HAP-1 (cell line): ENCODE results near the gene PCDHGB2.
"Not testable (repeated sequence)": the region's sequence is repeated elsewhere in the genome, so short reads cannot be mapped to it uniquely, and the experiment has no call there.

Source experiments
- DNase-seq, 2 experiments: peaks; one replicate each; pipeline ENCODE4 v3.0.0-alpha.2; 2016 to 2020; ENCODE audit warnings: low spot score in 2 of 2
- H3K27me3 ChIP-seq: fragments of 250-450 bp; sonication (Bioruptor Pico); 2 replicates; pipeline ENCODE4 v1.5.1; 2020; ENCODE audit warnings: low read depth, mild to moderate bottlenecking, moderate library complexity
- H3K36me3 ChIP-seq: fragments of 250-450 bp; sonication (Bioruptor Pico); replicated peaks from 2 replicates; pipeline ENCODE4 v1.5.1; 2020; ENCODE audit warnings: mild to moderate bottlenecking
- H3K4me1 ChIP-seq: fragments of 250-450 bp; sonication (Bioruptor Pico); 2 replicates; pipeline ENCODE4 v1.5.1; 2020; ENCODE audit warnings: mild to moderate bottlenecking
- H3K4me3 ChIP-seq: fragments of 250-450 bp; sonication (Bioruptor Pico); 2 replicates; pipeline ENCODE4 v1.5.1; 2020; ENCODE audit warnings: mild to moderate bottlenecking, moderate library complexity
- H3K9me3 ChIP-seq: fragments of 250-450 bp; sonication (Bioruptor Pico); 2 replicates; pipeline ENCODE4 v1.5.1; 2020; ENCODE audit warnings: mild to moderate bottlenecking, moderate library complexity
- in situ Hi-C: fragments of 300-500 bp; cut with MboI; formaldehyde crosslinking; loops from 3 replicates; pipeline ENCODE4 v1.14.3; 2020; ENCODE audit warnings: low sequenced_read_pairs, inconsistent platforms, mixed read lengths

The PCDHGB2 gene

GRCh38 chr5:141359790-141360426 lies at the start of gene PCDHGB2:
Gene PCDHGB2, plus strand, starts transcription at chr5:141359994. Its CDS starts 142 bp downstream, at chr5:141360136.
- no peak within 1 kb of the TSS for H3K4me3 ChIP-seq
- in situ Hi-C loops: loop anchor here (10.0 kb wide), 1 partner anchor 205 kb away; no protein-coding TSS in a partner anchor
- no peaks in the 10 kb centered on the region for H3K4me1 ChIP-seq
- no peaks in the 10 kb centered on the region for H3K36me3 ChIP-seq
- H3K27me3 ChIP-seq: no peaks in the 10 kb centered on the region
- 0 out of 2 replicates have a peak, but pooled peaks cover 3% of the 10 kb centered on the region for H3K9me3 ChIP-seq
- DNase-seq: peak; percentile 27 to 29

DNA sequence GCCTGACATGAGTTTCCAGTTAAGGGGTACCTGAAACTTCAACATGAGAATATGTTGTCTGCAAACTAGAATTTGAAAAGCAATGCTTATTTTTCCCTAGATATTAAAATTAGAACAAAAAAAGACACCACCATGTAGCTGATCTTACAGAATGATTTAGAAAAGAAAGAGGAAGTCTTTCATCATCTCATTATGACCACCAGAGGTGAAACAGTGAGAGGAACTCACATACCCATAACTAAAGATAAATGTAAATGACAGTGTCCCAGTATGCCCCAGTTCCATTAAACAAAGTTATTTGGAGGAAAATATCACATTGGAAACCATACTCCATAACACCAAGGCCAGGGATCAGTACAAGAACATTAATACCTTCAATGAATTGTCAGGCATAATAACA lies 46.1 kb upstream of the PCDHGB2 start:
- in situ Hi-C loops: no loop called here

DNA sequence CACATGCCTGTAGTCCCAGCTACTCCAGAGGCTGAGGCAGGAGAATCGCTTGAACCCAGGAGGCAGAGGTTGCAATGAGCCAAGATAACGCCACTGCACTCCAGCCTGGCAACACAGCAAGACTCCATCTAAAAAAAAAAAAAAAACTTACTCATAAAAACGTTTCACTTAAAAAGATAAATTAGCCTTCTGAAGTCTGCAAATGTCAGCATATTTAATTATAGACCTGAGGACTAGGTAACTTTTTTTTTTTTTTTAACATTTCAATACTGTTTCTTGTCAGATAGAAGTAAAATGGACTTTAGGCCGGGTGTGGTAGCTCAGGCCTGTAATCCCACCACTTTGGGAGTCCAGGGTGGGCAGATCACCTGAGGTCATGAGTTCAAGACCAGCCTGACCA lies 42.8 kb upstream of the PCDHGB2 start:
- not testable (repeated sequence) for DNase-seq, H3K4me3 ChIP-seq

More for the DNA sequence above, 46.1 kb upstream of the PCDHGB2 start:
- no peak for DNase-seq
- Histone ChIP-seq H3K27me3 (no peaks in the 10 kb centered on the region), H3K4me1 (no peaks in the 10 kb centered on the region), H3K36me3 (no peaks in the 10 kb centered on the region; the same call in 1 of the 2 replicates), H3K9me3 (peaks cover 3% of the 10 kb centered on the region), H3K4me3 (no peak overlapping the region)

DNA sequence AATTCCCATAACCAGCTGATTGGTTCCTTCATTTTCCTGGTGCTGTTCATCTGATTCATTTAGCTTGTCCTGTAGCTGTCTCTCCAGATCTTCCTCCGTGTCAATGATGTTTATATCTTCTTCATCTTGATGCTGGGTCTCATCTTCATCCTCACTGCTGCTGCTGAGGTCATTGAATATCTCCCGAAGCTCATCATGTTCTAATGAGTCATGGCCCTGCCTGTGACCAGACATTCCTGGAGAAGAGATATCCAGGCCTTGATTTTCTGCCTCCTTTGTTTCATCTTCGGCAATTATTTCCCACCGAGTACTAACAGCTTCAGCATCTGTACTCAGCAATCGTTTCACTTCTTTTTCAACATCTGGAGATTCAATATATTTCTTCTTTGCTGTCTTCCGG lies 40.6 kb upstream of the PCDHGB2 start:
- Histone ChIP-seq H3K4me1 (no peaks in the 10 kb centered on the region; the same call in 1 of the 2 replicates), H3K36me3 (peaks cover 9% of the 10 kb centered on the region)
- in situ Hi-C loops: no loop called here

More for the DNA sequence above, 42.8 kb upstream of the PCDHGB2 start:
- H3K4me1 ChIP-seq, H3K27me3 ChIP-seq, in situ Hi-C loops, H3K36me3 ChIP-seq: not testable (repeated sequence)
- H3K9me3 ChIP-seq: peaks cover 14% of the 10 kb centered on the region

GRCh38 chr5:141319699-141320098 lies 40.1 kb upstream of the PCDHGB2 start:
- peaks cover 14% of the 10 kb centered on the region for H3K9me3 ChIP-seq
- no peaks in the 10 kb centered on the region for H3K27me3 ChIP-seq
- no peaks in the 10 kb centered on the region; the same call in 1 of the 2 replicates for H3K4me1 ChIP-seq
- H3K4me3 ChIP-seq: peak overlapping the region; percentile 90
- in situ Hi-C loops: no loop called here
- H3K36me3 ChIP-seq: peaks cover 9% of the 10 kb centered on the region
- no peak for DNase-seq

More for the DNA sequence above, 40.6 kb upstream of the PCDHGB2 start:
- H3K27me3 ChIP-seq: no peaks in the 10 kb centered on the region
- DNase-seq: no peak
- no peak overlapping the region for H3K4me3 ChIP-seq
- peaks cover 14% of the 10 kb centered on the region for H3K9me3 ChIP-seq

GRCh38 chr5:141320225-141321169 lies 39.3 kb upstream of the PCDHGB2 start, which contains the start of gene TAF7:
Gene TAF7, minus strand, starts transcription at chr5:141320784. Its CDS starts 740 bp downstream, at chr5:141320044.
- peak; percentile 82 to 92 for DNase-seq
- Histone ChIP-seq H3K4me1 (no peaks in the 10 kb centered on the region; the same call in 1 of the 2 replicates), H3K9me3 (peaks cover 14% of the 10 kb centered on the region), H3K36me3 (peaks cover 9% of the 10 kb centered on the region), H3K4me3 (peak within 1 kb of the TSS; percentile 90), H3K27me3 (no peaks in the 10 kb centered on the region)
- in situ Hi-C loops: no loop called here

GRCh38 chr5:141322261-141322660 lies 37.5 kb upstream of the PCDHGB2 start:
- Histone ChIP-seq H3K9me3 (peaks cover 14% of the 10 kb centered on the region), H3K4me3 (no peak overlapping the region), H3K4me1 (no peaks in the 10 kb centered on the region; the same call in 1 of the 2 replicates), H3K27me3 (no peaks in the 10 kb centered on the region), H3K36me3 (peaks cover 9% of the 10 kb centered on the region)
- no peak for DNase-seq
- in situ Hi-C loops: no loop called here

DNA sequence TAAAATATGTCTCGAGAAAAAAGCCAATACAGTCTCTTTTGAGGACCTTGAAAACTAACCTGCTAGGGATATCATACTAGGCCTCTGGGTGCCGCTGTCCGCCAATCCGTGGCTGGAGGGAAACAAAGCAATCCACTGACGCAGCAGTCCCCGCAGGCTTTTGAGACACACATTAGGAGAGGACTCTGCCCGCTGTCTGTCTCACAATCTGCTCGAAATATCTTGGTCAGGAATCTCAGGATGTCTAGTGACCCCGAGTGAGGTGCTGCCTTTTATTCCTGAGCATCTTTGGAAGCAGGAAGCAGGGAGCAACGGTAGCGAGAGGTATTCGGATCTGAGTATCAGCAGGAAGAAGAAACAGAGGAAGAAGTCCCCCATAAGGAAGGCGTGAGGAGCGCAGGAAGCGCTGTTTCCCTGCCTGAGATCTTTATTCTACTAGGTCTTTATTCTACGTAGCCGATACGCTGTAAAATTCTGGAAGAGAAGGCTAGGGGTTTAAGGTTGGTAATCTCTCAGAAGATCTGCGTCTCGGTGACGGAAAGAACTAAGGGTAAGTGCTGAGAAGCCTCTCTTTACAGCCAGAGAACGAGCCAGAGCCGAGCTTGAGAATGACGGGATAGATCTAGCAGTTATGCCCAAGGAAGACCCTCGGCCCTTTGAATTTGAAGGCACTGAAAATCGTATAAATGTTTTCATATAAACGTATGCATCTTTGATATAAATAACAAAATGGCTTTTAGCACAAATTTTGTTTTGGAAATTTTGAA lies 33.5 kb upstream of the PCDHGB2 start:
- in situ Hi-C loops: no loop called here
- H3K36me3 ChIP-seq: no peaks in the 10 kb centered on the region
- no peak for DNase-seq
- H3K27me3 ChIP-seq: no peaks in the 10 kb centered on the region
- H3K4me3 ChIP-seq: no peak overlapping the region
- H3K4me1 ChIP-seq: no peaks in the 10 kb centered on the region; the same call in 1 of the 2 replicates
- H3K9me3 ChIP-seq: no peaks in the 10 kb centered on the region

- Histone ChIP-seq H3K4me3 (no peak overlapping the region), H3K4me1 (no peaks in the 10 kb centered on the region), H3K36me3 (no peaks in the 10 kb centered on the region), H3K9me3 (no peaks in the 10 kb centered on the region), H3K27me3 (no peaks in the 10 kb centered on the region)
- in situ Hi-C loops: no loop called here
- DNase-seq: no peak
Observed at GRCh38 chr5:141328231-141328630, 31.6 kb upstream of the PCDHGB2 start.

- in situ Hi-C loops: no loop called here
- Histone ChIP-seq H3K9me3 (no peaks in the 10 kb centered on the region), H3K27me3 (no peaks in the 10 kb centered on the region), H3K4me1 (no peaks in the 10 kb centered on the region), H3K36me3 (no peaks in the 10 kb centered on the region), H3K4me3 (no peak within 1 kb of the TSS)
- DNase-seq: peak; percentile 31 to 66
Observed at GRCh38 chr5:141330299-141331080, 29.3 kb upstream of the PCDHGB2 start, which contains the start of gene PCDHGA1. Gene PCDHGA1, plus strand, starts transcription at chr5:141330514.

DNA sequence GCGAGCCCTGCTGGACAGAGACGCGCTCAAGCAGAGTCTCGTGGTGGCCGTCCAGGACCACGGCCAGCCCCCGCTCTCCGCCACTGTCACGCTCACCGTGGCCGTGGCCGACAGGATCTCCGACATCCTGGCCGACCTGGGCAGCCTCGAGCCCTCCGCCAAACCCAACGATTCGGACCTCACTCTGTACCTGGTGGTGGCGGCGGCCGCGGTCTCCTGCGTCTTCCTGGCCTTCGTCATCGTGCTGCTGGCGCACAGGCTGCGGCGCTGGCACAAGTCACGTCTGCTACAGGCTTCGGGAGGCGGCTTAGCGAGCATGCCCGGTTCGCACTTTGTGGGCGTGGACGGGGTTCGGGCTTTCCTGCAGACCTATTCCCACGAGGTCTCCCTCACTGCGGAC lies 27.2 kb upstream of the PCDHGB2 start:
- H3K4me3 ChIP-seq, H3K36me3 ChIP-seq, H3K9me3 ChIP-seq, DNase-seq, H3K4me1 ChIP-seq, in situ Hi-C loops, H3K27me3 ChIP-seq: not testable (repeated sequence)

GRCh38 chr5:141338538-141339306 lies 21.1 kb upstream of the PCDHGB2 start, which contains the start of gene PCDHGA2:
Gene PCDHGA2, plus strand, starts transcription at chr5:141338760.
- Histone ChIP-seq H3K36me3 (no peaks in the 10 kb centered on the region), H3K9me3 (no peaks in the 10 kb centered on the region), H3K4me3 (no peak within 1 kb of the TSS), H3K27me3 (no peaks in the 10 kb centered on the region), H3K4me1 (no peaks in the 10 kb centered on the region)
- in situ Hi-C loops: no loop called here
- DNase-seq: peak in 1 of 2 experiments; percentile 52
